Left lung (tissue), 10 donors: ENCODE results near the gene ZC3H18. TPM values are rescaled to one million over a fixed set of nuclear protein-coding genes. Genes with fewer than 3 reads are reported as not detected.

Experiments used
- ATAC-seq: fragments of 200-7000 bp; cut with Tn5 transposase; one replicate; pipeline ENCODE4 v1.9.1; 2020; ENCODE audit warnings: moderate library complexity
- DNase-seq, 4 donors: peaks; one replicate each; pipeline ENCODE4 v3.0.0-alpha.2; 2013 to 2020
- H3K27ac ChIP-seq, 2 donors: fragments of 200-600 bp; sonication (generic) in 1 of 2; one replicate each; pipeline versions ENCODE4 v1.5.0 to v1.8.0; 2020 to 2021
- H3K27me3 ChIP-seq, 2 donors: fragments of 200-600 bp; sonication (generic) in 1 of 2; one replicate each; pipeline versions ENCODE4 v1.5.0 to v1.8.0; 2020 to 2021
- H3K36me3 ChIP-seq, 2 donors: fragments of 200-600 bp; sonication (generic) in 1 of 2; one replicate each; pipeline versions ENCODE4 v1.5.0 to v1.8.0; 2020 to 2021
- H3K4me1 ChIP-seq, 2 donors: fragments of 200-600 bp; one replicate each; pipeline ENCODE4 v1.8.0; 2021
- H3K4me3 ChIP-seq, 2 donors: fragments of 200-600 bp; sonication (generic) in 1 of 2; one replicate each; pipeline versions ENCODE4 v1.5.0 to v1.8.0; 2020 to 2021; ENCODE audit warnings: mild to moderate bottlenecking in 1 of 2
- H3K9me3 ChIP-seq, 2 donors: fragments of 200-600 bp; sonication (generic) in 1 of 2; one replicate each; pipeline versions ENCODE4 v1.5.0 to v1.8.0; 2020 to 2021
- CTCF ChIP-seq, 2 donors: fragments of 200-600 bp; sonication (generic) in 1 of 2; IDR thresholded peaks; one replicate each; pipeline versions ENCODE4 v1.5.0 to v1.8.0; 2021; ENCODE audit warnings: antibody characterized with exemption in 2 of 2
- intact Hi-C, 2 donors: fragments of 100-400 bp; cut with DNase I; formaldehyde crosslinking; loops; one replicate each; pipeline versions ENCODE4 v1.11.2 to v1.14.2; 2022
- polyA plus RNA-seq, 6 donors: library from polyadenylated mRNA; unstranded; fragments of 120-200 nt; gene quantifications; one replicate each; pipeline ENCODE4 v1.2.1, GENCODE V29; 2013; ENCODE audit not compliant: insufficient read length in 6 of 6
- total RNA-seq, 2 donors: library from RNA; stranded (reverse); fragmentation: NEBNext Ultra II Directional; extraction: Animal tissue kit (Norgen Biotek cat#: 25700); gene quantifications; one replicate each; pipeline ENCODE4 v1.2.1, GENCODE V29; 2021
- donor health status: DM: no; HTN: yes; CAD: no.
- donor health status: DM: no; HTN: no; CAD: no.

Gene ZC3H18
- total and polyA plus RNA-seq, 8 donors, result 33.8 to 53.1 (median 38.5) TPM

GRCh38 chr16:88539652-88540345, 30.4 kb upstream of the ZC3H18 start:
- TF ChIP-seq CTCF (IDR thresholded peaks at IDR 0.05), result no peak
- H3K27me3 ChIP-seq, result peaks cover 7 to 51% of the 10 kb centered on the region in 2 donors
- ATAC-seq (no peak), DNase-seq (peak in 1 of 4 donors; percentile 60)
- no peaks in the 10 kb centered on the region for H3K36me3 ChIP-seq
- H3K4me3 ChIP-seq, result no peak overlapping the region
- H3K4me1 ChIP-seq, result peaks cover 7 to 8% of the 10 kb centered on the region in 2 donors
- H3K9me3 ChIP-seq, result peaks cover 0 to 26% of the 10 kb centered on the region in 2 donors
- H3K27ac ChIP-seq, result no peak overlapping the region
- intact Hi-C loops, result no loop called here

- Histone ChIP-seq H3K4me3 (no peak overlapping the region), H3K27ac (no peak overlapping the region), H3K27me3 (peaks cover 7 to 58% of the 10 kb centered on the region in 2 donors), H3K9me3 (peaks cover 0 to 29% of the 10 kb centered on the region in 2 donors), H3K36me3 (no peaks in the 10 kb centered on the region), H3K4me1 (peaks cover 0 to 2% of the 10 kb centered on the region in 2 donors)
- ATAC-seq (no peak), DNase-seq (peak in 1 of 4 donors; percentile 77)
- intact Hi-C loops, result no loop called here
- TF ChIP-seq CTCF (IDR thresholded peaks at IDR 0.05), result no peak
Observed at GRCh38 chr16:88540346-88540977, 29.7 kb upstream of the ZC3H18 start.

- intact Hi-C loops, result no loop called here
- no peak for TF ChIP-seq CTCF (IDR thresholded peaks at IDR 0.05)
- ATAC-seq (no peak), DNase-seq (peak in 1 of 4 donors; percentile 63)
- Histone ChIP-seq H3K4me1 (no peaks in the 10 kb centered on the region), H3K4me3 (no peak overlapping the region), H3K36me3 (no peaks in the 10 kb centered on the region), H3K27me3 (peaks cover 7 to 70% of the 10 kb centered on the region in 2 donors), H3K9me3 (peaks cover 0 to 29% of the 10 kb centered on the region in 2 donors), H3K27ac (no peak overlapping the region)
Observed at GRCh38 chr16:88541831-88542616, 28.2 kb upstream of the ZC3H18 start.

- Histone ChIP-seq H3K4me1 (no peaks in the 10 kb centered on the region), H3K27ac (no peak overlapping the region), H3K27me3 (peaks cover 10 to 70% of the 10 kb centered on the region in 2 donors), H3K36me3 (no peaks in the 10 kb centered on the region), H3K9me3 (peaks cover 0 to 29% of the 10 kb centered on the region in 2 donors), H3K4me3 (no peak overlapping the region)
- no peak for TF ChIP-seq CTCF (IDR thresholded peaks at IDR 0.05)
- ATAC-seq (no peak), DNase-seq (no peak)
- intact Hi-C loops, result no loop called here
Observed at GRCh38 chr16:88543230-88543813, 26.9 kb upstream of the ZC3H18 start.
